HEK293T (cell line): ENCODE data around the gene CAPRIN2.

Source experiments
- CTCF ChIA-PET: fragments of 350-600 bp; formaldehyde crosslinking; extraction: SDS; loops from one replicate; lab custom pipeline; 2021; ENCODE audit warnings: antibody characterized with exemption, inconsistent platforms; lab: Yijun Ruan, JAX
- POLR2A ChIA-PET: fragments of 350-600 bp; formaldehyde crosslinking; extraction: SDS; loops from one replicate; lab custom pipeline; 2020; ENCODE audit warnings: antibody characterized with exemption, inconsistent platforms; lab: Yijun Ruan, JAX
- DNase-seq: peaks from one replicate; pipeline ENCODE4 v3.0.0; 2012; ENCODE audit warnings: mixed read lengths; ENCODE audit errors: extremely low spot score
- ARNT ChIP-seq: fragments of 450-650 bp; IDR thresholded peaks from 2 replicates; pipeline ENCODE4 v1.6.1; 2017; ENCODE audit warnings: mild to moderate bottlenecking
- BHLHE40 ChIP-seq: fragments of 450-650 bp; IDR thresholded peaks from 2 replicates; pipeline ENCODE4 v1.6.1; 2016; ENCODE audit warnings: mild to moderate bottlenecking, moderate library complexity, borderline replicate concordance
- CTBP1 ChIP-seq: fragments of 450-650 bp; IDR thresholded peaks from 2 replicates; pipeline ENCODE4 v1.6.1; 2016; ENCODE audit warnings: borderline replicate concordance
- ELF4 ChIP-seq: fragments of 450-650 bp; IDR thresholded peaks from 2 replicates; pipeline ENCODE4 v1.6.1; 2017; ENCODE audit warnings: antibody characterized with exemption
- FOXA1 ChIP-seq: fragments of 450-650 bp; IDR thresholded peaks from 2 replicates; pipeline ENCODE4 v1.6.1; 2016; ENCODE audit warnings: mild to moderate bottlenecking
- FOXK2 ChIP-seq: fragments of 450-650 bp; IDR thresholded peaks from 2 replicates; pipeline ENCODE4 v1.6.1; 2016; ENCODE audit warnings: mild to moderate bottlenecking
- FOXM1 ChIP-seq: fragments of 450-650 bp; IDR thresholded peaks from 2 replicates; pipeline ENCODE4 v1.6.1; 2017; ENCODE audit warnings: mild to moderate bottlenecking, borderline replicate concordance
- HDGF ChIP-seq: fragments of 450-650 bp; IDR thresholded peaks from 2 replicates; pipeline ENCODE4 v1.6.1; 2017; ENCODE audit warnings: antibody characterized with exemption, borderline replicate concordance
- L3MBTL2 ChIP-seq: fragments of 450-650 bp; conservative IDR thresholded peaks from 2 replicates; pipeline ENCODE4 v1.6.1; 2016; ENCODE audit warnings: mild to moderate bottlenecking
- LEF1 ChIP-seq: fragments of 450-650 bp; IDR thresholded peaks from 2 replicates; pipeline ENCODE4 v1.6.1; 2017; ENCODE audit warnings: mild to moderate bottlenecking, borderline replicate concordance
- NFRKB ChIP-seq: fragments of 450-650 bp; IDR thresholded peaks from 2 replicates; pipeline ENCODE4 v1.6.1; 2016; ENCODE audit warnings: mild to moderate bottlenecking, moderate library complexity
- SP1 ChIP-seq: fragments of 450-650 bp; IDR thresholded peaks from 2 replicates; pipeline ENCODE4 v1.6.1; 2017
- SUZ12 ChIP-seq: fragments of 450-650 bp; IDR thresholded peaks from 2 replicates; pipeline ENCODE4 v1.6.1; 2016; ENCODE audit warnings: mild to moderate bottlenecking
- TARDBP ChIP-seq: fragments of 450-650 bp; IDR thresholded peaks from 2 replicates; pipeline ENCODE4 v1.6.1; 2016
- ZNF384 ChIP-seq: fragments of 450-650 bp; IDR thresholded peaks from 2 replicates; pipeline ENCODE4 v1.6.1; 2016
- TF ChIP-seq, protein P1 (sequence below): fragments of 450-650 bp; IDR thresholded peaks from 2 replicates; pipeline ENCODE4 v1.6.1; 2016

CAPRIN2 gene

GRCh38 chr12:30729547-30729946, 25.2 kb downstream of the CAPRIN2 start:
- DNase-seq = no peak
- no peak for TF ChIP-seq SUZ12
- TF ChIP-seq BHLHE40 = no peak
- TF ChIP-seq, protein P1, sequence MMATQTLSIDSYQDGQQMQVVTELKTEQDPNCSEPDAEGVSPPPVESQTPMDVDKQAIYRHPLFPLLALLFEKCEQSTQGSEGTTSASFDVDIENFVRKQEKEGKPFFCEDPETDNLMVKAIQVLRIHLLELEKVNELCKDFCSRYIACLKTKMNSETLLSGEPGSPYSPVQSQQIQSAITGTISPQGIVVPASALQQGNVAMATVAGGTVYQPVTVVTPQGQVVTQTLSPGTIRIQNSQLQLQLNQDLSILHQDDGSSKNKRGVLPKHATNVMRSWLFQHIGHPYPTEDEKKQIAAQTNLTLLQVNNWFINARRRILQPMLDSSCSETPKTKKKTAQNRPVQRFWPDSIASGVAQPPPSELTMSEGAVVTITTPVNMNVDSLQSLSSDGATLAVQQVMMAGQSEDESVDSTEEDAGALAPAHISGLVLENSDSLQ = no peak
- no peak for TF ChIP-seq L3MBTL2
- no peak for TF ChIP-seq ARNT
- TF ChIP-seq LEF1 = no peak
- no peak for TF ChIP-seq HDGF
- no peak for TF ChIP-seq CTBP1
- TF ChIP-seq ZNF384 = no peak
- no peak for TF ChIP-seq NFRKB
- no peak for TF ChIP-seq FOXM1
- TF ChIP-seq TARDBP = no peak
- TF ChIP-seq ELF4 = no peak
- no peak for TF ChIP-seq SP1
- no peak for TF ChIP-seq FOXA1
- no peak for TF ChIP-seq FOXK2
- CTCF ChIA-PET = interaction anchor here (0.6 kb wide), 1 partner anchor 542 kb away, joined by 3 read pairs; no protein-coding TSS in a partner anchor
- POLR2A ChIA-PET = no interaction called here

GRCh38 chr12:30726647-30727046, 28.1 kb downstream of the CAPRIN2 start:
- TF ChIP-seq FOXA1 (no peak), ARNT (no peak), CTBP1 (no peak), ZNF384 (no peak), ELF4 (no peak), L3MBTL2 (no peak), SUZ12 (no peak), TARDBP (no peak), LEF1 (no peak), SP1 (no peak), NFRKB (no peak), HDGF (no peak), BHLHE40 (no peak)
- TF ChIP-seq, protein P1 = no peak
- ChIA-PET POLR2A (no interaction called here), CTCF (no interaction called here)
- DNase-seq = no peak

- ChIA-PET CTCF (no interaction called here), POLR2A (no interaction called here)
- TF ChIP-seq HDGF = no peak
- TF ChIP-seq ELF4 = no peak
- TF ChIP-seq NFRKB = no peak
- no peak for TF ChIP-seq ZNF384
- TF ChIP-seq BHLHE40 = no peak
- no peak for TF ChIP-seq TARDBP
- no peak for TF ChIP-seq SP1
- TF ChIP-seq CTBP1 = no peak
- no peak for TF ChIP-seq FOXK2
- no peak for DNase-seq
Observed at GRCh38 chr12:30725739-30726138, 29.0 kb downstream of the CAPRIN2 start.

DNA sequence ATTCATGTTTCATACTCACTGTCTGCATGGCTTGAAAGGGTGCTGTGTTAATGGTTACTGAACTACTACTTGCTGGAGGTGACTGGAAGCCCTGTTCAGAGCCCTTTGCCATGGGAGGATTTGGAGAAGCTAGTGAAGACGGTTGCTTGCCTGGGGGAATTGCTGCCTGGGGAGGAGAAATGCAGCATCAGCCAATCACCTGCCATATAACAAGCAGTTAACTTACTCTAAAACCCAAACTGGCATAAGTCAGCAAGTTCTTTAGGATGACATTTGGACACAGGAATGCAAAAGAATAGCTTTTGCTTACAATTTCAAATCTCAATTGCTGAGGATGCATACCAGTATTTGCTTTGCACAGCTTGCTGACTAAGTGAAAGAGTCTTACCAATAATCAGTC, 35.7 kb downstream of the CAPRIN2 start:
- ChIA-PET POLR2A (no interaction called here), CTCF (no interaction called here)
- no peak for TF ChIP-seq ELF4
- no peak for TF ChIP-seq FOXM1
- TF ChIP-seq, protein P1 = no peak
- TF ChIP-seq SP1 = no peak
- TF ChIP-seq FOXA1 = no peak
- TF ChIP-seq L3MBTL2 = no peak
- no peak for TF ChIP-seq ZNF384
- TF ChIP-seq NFRKB = no peak
- no peak for TF ChIP-seq FOXK2
- TF ChIP-seq CTBP1 = no peak
- no peak for TF ChIP-seq HDGF
- no peak for TF ChIP-seq TARDBP
- no peak for TF ChIP-seq LEF1
- no peak for TF ChIP-seq SUZ12
- no peak for TF ChIP-seq ARNT
- no peak for TF ChIP-seq BHLHE40
- DNase-seq = no peak

DNA sequence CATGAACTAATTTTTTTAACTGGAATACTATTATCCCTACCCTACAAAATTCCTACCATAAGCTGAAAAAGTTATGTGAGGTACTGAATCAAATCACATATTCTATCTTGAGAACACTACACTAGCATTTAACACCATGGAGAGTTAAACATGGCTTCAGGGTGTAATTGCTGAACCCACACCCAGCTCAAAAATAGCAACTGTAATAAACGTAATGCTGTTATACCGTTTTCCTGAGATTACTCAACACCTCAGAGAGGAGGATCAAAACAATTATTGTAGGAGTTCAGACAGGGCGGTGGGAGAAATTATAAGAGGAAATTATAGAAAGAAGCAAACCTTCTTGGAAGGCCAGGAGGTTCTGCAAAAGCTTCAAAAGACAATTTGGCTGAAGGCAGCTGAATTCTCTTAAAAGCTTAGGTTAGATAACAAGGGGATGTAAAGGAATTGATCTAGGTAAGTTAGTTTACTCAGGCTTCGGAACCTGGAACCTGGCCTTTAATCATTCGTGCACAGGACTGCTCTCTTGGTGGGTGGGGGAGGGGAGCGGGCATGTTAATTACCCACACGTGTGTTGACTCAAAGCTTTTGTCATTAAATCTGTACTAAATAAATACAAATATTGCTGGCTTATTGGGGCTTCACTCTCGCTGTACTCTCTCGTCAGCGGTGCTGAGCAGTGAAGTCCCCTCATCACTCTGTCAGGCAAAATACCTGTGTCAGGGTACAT, 47.0 kb downstream of the CAPRIN2 start:
- CTCF ChIA-PET = interaction anchor here (0.7 kb wide), 1 partner anchor 37 kb away, joined by 5 read pairs; no protein-coding TSS in a partner anchor
- POLR2A ChIA-PET = interaction anchor here (1.2 kb wide), 1 partner anchor 12 kb away, joined by 4 read pairs; the partner anchor contains the start of gene IPO8
- no peak for TF ChIP-seq L3MBTL2
- TF ChIP-seq ZNF384 = no peak
- TF ChIP-seq SUZ12 = no peak
- TF ChIP-seq ELF4 = no peak
- TF ChIP-seq ARNT = no peak
- TF ChIP-seq CTBP1 = no peak
- no peak for TF ChIP-seq LEF1
- DNase-seq = no peak

DNA sequence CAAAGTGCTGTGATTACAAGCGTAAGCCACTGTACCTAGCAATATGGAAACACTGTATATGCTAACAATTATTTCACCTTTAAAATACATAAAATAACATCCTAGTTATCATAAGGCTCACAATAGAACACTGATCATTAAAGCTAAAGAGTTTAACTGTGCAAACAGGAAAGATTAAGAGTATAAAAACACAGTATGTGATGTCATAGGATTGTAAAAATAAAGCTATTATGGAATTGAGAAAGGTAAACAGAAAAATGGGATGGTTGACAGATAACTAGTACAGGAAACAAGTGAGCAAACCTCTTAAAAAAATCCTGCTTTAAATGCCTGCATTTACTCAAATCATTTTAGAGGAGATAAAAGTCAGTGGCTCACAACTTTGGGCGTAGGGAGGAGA, 48.3 kb downstream of the CAPRIN2 start:
- CTCF ChIA-PET = interaction anchor here (1.0 kb wide), 1 partner anchor 47 kb away, joined by 3 read pairs; no protein-coding TSS in a partner anchor
- POLR2A ChIA-PET = interaction anchor here (0.6 to 0.9 kb wide), 2 partner anchors 11 kb away, joined by 4 to 6 read pairs; partner anchors contain the start of gene IPO8
- no peak for DNase-seq
- no peak for TF ChIP-seq ELF4
- no peak for TF ChIP-seq ARNT
- TF ChIP-seq CTBP1 = no peak
- TF ChIP-seq FOXA1 = no peak
- no peak for TF ChIP-seq HDGF
- TF ChIP-seq BHLHE40 = no peak
- TF ChIP-seq SP1 = no peak
- TF ChIP-seq L3MBTL2 = no peak
- TF ChIP-seq TARDBP = no peak
- TF ChIP-seq FOXK2 = no peak
- no peak for TF ChIP-seq SUZ12
- TF ChIP-seq, protein P1 = no peak
- TF ChIP-seq ZNF384 = no peak
- no peak for TF ChIP-seq NFRKB
- no peak for TF ChIP-seq FOXM1
- TF ChIP-seq LEF1 = no peak
